HG03139 (cell line): ENCODE results near the gene PPM1A.

Experiments used
- ATAC-seq: cut with Tn5 transposase; IDR thresholded peaks from one replicate; pipeline ENCODE4 v1.9.1; 2021; ENCODE audit not compliant: unreplicated experiment

PPM1A gene

DNA sequence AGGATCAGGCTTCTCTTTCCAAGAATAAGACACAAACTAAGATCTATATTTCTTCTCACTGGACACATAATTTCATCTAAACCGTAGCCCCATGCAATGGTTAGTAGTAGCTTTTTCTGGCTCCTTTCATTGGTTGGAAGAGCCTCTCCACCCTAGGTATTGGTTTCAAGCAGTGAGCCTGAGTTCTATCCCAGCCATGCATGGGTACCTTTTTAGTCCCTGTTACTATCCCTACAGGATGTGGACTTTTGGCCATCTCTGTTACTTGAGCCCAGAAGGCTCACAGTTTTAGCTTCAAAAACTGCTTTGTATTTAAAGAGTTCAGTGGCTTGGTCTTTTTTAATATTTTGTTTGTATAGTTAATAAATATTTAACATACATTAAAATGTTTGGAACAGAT is 16.1 kb downstream of the PPM1A start:
- no peak for ATAC-seq

DNA sequence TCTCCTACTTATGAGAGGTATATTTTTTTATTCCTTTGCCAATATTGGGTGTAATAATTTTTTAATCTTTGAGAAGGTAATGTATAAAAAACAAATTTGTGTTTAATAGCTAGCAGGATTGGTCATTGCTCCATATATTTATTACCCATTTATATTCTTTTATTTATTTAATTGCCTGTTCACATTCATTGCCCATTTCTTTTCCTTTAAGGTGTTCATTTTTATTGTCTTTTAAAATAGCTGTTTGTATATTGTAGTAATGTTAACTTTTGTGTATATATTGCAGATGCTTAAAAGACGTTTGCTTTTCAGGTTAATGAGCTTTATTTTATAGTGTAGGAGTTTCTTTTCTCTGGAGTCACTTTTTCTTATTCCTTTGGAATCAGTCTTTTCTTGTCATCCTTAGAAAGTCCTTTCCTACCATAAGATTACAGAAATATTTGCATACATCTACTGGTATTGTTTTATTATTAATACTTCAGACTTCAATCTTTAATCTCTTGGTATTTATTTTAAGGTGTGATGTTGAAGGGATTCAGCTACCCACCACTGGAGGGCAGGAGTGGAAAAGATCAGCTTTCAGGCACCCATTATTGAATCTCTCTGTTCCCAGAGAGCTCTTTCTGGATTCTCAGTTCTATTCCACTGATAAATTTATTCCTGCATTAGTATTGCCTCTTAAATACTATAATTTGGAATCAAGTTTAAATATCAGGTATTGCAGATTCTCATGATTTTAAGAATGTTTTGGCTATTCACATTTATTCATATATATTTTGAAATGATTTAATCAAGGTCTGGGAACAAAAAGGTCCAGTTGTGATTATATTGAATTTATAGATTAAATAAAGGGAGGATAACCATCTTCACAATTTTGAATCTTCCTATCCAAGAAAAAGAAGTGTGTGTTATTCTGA is 17.3 kb downstream of the PPM1A start:
- ATAC-seq = no peak

DNA sequence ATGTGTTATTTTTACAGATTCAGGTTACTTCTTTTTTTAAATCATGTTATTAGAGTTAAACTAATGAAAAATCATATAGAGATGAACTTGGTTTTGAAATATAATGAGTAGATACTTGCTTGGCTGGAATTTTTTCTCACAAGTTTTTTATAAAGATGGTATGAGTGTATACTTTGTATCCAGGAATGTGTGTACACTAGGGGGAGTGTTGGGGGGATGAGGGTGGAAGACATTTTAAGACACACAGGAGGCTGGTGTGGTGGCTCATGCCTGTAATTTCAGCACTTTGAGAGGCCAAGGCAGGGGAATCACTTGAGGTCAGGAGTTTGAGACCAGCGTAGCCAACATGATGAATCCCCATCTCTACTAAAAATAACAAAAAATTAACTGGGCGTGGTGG is 23.2 kb downstream of the PPM1A start:
- ATAC-seq = no peak

DNA sequence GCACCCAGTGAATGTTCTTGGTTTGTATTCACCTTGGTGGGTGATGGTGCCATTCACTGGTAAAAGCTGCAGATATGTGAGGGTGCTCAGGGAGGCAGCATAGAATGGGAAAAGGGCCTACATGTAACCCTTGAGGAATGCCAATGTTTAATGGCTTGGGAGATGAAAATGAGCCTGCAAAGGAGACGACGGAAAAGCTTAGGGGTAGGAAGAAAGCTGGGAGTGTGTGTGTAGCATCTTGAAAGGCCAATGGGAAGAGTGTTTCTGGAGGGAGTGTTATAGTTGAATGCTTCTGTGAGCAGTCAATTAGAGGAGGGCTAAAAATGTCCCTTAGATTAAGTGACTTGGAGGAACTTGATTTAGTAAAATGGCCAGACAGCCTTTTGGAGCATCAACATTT is 24.9 kb downstream of the PPM1A start:
- ATAC-seq = no peak

DNA sequence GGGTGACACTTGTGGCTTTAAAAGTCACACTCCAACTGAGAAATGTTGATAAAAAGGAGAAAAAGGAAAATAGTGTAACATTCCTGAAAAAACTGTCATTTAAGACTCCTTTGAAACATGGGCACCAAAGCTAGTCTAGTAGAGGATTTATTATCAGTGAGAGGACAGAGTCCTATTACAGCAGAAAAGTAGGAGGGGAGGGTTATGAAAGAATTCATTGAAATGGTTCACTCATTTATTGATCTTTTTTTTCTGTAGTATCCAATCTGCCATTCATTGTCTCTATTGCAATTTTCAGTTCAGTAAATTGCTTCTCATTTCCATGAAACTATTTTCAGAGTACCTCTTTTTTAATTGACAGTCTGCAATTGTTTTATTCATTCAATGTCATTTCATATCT is 25.4 kb downstream of the PPM1A start:
- no peak for ATAC-seq

DNA sequence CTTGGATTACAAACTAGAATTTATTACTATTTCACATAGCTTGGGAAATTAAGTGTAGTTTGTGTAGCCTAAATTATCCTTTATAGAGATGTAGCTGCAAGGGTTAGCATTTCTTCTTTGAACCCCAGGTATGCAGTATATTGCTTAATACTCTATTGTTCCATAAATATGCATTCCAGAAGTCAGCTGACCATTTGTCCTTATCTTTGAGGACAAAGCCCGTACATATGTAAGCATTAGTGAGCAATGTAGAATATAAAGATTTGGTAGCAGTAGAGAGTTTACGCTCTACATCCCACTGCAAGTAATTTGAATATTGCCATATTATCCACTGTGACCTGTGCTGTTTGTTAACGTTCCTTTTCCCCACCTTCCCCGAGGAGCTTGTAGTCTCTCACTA is 26.9 kb downstream of the PPM1A start:
- no peak for ATAC-seq

DNA sequence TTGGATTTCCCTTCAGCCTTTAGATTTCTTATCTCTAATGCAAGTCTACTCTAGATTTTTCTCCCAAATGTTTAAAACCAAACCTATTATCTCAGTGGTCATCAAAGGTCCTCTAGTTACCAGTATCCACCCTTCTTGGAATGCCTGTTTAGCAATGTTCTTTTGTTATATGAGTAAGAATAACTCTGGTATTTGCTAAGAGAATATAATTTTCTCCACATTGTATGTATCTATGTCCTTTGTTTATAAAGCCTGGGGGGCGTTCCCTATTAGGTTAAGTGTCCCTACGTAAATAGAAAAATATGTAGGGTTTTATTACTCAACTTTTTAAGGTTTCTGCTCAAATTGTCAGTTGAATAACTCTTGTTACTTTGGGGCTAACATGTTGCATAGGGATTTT is 27.3 kb downstream of the PPM1A start:
- ATAC-seq = no peak

DNA sequence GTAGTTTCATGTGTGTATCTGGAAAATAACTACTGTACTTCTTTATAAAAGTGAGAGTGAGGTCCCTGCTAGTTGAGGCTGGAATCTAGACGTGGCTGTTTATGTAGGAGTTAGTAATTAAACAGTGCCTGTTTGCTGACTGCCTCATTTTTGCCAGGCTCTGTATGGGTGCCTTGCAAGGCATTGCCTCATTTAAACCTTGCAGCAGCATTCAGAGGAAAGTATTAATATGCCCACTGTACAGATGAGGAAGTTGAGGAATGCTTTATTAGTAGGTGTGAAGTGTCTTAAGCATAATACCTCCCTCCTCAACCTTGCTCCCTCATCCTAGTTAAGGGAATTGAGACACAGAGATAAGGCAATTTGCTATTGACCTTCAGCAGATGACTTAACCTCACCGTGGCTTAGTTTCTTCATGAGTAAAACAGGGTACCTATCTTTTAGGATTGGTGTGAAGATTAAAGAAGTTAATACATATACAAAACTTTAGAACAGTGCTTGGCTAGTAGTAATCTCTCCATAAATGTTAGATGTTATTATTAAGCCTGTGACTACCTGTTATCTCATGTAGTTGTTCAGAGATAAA is 28.7 kb downstream of the PPM1A start:
- no peak for ATAC-seq

DNA sequence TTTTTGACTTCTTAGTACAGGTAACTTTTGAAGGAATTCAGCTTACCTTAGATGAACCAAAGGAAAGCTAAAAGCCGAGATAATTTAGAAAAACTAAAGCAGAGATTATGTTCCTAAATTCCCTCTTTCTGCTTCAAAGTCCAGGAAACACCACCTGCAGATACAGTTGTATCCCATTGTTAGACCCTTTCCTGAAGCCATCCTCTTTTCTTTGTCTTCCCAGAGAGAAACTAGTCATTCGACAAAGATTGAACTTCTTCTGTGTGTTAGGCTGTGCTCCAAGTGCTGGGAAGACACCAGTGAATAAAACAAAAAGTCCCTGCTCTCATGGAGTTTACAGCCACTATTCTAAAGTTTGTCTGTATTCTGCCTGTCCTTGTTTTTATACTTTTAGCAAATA is 29.3 kb downstream of the PPM1A start:
- ATAC-seq = no peak

DNA sequence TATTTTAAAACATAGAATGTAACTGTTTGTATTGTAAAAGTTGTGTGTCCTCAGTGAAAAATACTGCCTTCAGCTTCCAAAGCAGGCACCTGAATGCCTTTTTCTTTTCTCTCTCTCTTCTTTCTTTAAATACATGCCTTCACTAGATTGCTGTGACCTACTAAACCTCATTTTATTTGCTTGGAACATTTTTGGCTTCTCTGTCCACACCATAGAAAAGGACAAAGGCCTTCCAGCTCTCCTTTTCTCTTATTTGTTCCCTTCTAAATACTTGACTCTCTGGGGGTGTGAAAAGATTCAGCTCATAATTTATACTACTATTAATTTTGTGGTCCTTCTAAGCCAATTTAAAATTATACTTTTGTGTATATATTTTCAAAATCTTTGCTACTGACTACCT is 38.4 kb downstream of the PPM1A start:
- ATAC-seq = no peak

DNA sequence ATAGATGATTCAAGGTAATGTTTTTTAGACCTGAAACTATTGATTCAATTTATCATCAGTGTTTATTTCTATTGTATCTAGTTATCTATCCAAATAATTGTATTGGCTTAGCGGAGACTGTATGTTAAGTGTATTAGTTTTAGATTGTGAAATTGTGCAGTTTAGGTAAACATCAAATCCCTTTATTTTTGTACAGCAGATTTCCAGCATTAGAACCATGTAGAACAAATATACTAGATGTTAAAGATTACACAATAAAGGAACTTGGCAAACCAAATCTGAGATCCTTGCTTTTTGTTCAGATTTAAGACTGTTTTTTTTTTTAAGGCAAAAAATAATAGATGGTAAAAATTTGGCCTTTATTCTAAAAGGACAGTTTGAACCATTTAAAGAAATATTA is 39.3 kb downstream of the PPM1A start:
- ATAC-seq = no peak

DNA sequence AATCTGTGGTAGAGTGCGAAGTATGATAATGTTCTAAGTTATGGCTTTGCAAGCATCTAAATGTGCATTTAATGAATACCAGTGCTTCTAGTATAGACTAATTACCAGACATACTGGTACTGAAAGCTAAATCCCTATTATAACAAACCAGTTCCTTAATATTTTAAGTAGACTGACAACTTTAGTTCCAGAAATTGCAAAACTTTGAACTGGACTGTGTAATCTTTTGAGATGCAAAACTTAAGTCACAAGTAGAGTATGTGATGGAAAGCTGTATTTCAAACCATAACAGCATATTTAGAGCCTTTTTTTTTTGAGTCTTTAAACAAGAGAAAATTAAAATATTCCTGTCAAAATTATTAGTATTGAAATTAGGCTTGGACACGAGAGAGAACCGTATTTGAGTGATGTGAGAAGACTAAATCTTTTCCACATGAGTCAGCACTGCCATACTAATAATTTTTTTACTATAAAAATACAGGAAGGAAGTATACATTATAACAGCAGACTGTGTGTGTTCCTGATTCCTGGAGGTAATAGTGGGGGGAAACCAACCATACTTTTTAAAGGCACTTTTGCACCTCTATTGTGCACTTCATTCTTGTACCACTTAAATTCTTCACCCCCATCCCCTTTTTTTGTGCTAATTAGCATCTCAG is 45.5 kb downstream of the PPM1A start:
- no peak for ATAC-seq

DNA sequence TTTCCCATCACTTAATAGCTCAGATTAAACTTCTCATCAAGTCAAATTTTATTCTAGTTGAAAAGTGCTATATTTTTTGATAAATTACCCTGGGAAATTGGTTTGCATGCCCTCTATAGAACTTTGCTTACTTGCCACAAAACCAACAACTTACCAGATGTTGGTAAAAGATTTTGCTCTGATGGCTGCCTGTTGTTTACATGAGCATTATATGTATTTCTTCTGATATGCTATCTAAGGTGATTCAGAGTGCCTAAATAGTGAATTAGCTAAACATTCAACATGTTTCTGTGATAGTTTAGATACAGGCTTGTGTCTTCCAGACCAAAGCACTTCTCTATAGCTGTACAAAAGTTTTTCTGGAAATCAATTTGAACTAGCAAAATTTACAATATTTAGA is 51.0 kb downstream of the PPM1A start:
- no peak for ATAC-seq

DNA sequence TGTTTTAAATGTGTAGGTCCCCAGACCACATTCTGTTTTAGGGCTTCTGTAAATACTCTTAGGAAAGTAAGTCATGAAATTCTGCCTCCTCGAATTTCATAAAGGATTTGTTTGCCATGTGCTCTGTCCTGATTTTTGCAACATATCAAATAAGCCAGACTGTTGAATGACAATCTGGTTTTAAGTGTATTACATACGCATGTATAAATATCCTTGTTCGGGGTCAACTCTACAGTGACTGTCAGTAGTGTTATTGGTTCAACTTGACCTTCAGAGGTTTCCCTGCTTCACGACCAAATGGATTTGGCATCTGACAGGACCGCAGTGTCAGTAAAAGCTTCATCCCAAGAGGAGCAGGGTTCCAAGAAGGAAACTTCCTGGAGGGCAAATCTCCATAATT is 52.7 kb downstream of the PPM1A start:
- no peak for ATAC-seq

DNA sequence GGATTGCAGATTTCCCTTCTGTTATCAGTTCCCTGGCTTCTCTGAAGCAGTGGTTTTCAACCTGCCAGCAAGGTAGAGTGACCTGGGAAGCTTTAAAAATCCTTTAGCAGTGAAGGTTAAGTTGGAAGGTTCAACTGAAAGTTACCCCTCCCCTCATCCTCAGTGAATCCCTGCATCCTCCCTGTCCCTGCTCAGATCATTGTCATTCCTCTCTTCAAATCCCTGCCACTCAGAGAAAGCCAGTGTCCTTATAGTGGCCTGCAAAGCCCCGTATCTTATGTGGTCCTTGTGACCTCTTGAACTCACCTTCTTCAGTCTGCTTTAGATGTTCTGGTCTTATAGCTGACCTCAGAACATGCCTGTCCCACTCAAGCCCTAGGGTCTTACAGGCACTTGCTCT is 53.6 kb downstream of the PPM1A start:
- ATAC-seq = no peak

DNA sequence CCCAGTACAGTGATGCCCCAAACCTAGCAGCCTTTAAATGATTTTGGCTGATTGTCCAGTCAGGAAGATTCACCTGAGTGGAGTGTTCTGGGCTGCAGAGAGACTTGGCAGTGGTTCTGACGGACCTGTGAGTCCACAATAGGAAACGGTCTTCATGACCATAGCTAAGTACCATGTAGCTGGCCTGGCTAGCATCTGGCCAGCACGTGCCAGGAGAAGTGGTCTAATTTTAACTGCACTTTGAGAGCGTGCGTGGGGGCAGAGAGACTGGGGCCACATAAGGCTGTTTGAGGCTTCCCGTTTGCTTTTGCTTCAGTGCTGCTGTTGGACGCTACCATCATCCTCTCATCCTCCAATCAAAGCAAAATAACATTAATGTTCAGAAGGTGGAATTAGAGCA is 54.7 kb downstream of the PPM1A start:
- ATAC-seq = no peak

DNA sequence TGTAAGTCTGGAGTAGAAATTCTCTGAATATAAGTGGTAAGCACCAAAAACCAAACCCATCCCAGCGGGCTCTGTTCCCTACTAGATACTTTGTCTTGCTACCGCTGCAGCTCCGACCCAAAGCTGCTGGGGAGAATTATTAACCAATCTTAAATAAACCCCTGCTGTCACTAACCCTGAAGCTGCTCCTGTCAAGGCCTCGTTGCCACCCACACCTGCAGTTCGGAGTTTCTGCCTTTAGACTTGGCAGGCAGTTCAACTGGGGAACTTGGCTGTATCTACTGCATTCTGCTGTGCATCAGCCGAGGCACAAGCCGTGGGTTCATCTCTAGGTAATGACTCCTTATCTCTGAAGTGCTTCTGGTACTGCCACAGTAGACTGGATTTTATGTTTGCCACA is 55.5 kb downstream of the PPM1A start:
- ATAC-seq = no peak

DNA sequence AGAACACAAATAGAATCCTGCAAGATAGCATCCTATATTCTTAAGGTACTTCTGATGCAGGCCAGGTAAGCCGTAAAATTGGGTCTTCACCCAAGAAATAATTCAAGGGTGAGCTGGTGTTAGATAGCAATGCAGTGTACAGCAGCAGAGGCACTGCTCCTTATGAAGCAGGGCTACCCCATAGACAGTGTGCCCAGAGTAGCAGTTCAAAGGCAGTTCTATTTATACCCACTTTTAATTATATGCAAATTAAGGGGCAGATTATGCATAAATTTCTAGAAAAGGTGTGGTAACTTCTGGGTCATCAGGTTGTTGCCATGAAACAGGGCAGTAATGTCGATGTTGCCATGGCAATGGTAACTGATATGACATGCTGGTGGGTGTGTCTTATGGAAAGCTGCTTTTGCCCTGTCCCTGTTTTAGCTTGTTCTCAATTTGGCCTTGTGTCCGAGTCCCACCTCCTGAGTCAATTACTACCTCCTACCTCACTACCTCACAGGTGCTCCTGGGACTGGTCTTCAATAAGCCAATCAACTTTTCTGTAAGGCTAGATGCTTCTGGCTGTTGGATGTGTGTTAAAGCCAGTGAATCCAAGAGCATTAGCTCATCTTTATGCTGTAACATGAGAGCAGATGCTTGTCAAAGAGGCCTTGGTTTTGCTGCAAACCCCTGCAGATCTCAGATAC is 61.0 kb downstream of the PPM1A start:
- no peak for ATAC-seq

DNA sequence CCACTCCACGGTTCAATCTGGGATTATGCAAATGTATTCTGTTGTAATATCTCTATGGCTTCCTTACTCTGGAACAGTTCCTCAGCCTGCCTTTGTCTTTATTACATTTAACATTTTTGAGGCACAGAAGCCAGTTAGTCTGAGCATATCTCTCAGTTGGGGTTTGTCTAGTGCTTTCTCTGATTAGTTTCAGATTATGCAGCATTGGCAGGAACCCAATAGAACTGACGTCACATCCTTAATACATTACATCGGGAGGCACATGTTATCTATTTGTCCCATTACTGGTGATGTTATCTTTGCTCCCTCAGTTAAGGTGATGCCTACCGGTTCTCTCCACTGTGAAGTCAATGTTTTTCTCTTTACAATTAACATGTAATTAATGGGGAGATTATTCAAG is 62.4 kb downstream of the PPM1A start:
- no peak for ATAC-seq

DNA sequence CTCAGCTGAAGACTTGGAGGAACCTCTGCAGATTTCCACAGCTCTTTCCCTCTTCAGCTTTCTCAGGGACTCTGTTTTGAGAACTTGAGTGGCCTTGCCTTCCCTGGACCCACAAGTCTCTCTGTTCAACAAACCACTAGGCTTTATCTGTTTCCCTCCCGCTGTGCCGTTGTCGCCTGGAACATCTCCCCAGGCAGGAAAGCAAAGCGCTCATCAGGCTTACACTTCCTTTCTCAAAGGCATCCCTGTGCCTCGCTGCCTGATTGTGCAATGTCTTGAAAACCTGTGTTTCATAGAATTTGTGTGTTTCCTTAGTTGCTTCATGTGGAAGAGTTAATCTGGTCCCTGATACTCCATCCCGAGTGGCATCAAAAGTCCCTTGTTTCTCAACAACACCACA is 64.1 kb downstream of the PPM1A start:
- no peak for ATAC-seq

DNA sequence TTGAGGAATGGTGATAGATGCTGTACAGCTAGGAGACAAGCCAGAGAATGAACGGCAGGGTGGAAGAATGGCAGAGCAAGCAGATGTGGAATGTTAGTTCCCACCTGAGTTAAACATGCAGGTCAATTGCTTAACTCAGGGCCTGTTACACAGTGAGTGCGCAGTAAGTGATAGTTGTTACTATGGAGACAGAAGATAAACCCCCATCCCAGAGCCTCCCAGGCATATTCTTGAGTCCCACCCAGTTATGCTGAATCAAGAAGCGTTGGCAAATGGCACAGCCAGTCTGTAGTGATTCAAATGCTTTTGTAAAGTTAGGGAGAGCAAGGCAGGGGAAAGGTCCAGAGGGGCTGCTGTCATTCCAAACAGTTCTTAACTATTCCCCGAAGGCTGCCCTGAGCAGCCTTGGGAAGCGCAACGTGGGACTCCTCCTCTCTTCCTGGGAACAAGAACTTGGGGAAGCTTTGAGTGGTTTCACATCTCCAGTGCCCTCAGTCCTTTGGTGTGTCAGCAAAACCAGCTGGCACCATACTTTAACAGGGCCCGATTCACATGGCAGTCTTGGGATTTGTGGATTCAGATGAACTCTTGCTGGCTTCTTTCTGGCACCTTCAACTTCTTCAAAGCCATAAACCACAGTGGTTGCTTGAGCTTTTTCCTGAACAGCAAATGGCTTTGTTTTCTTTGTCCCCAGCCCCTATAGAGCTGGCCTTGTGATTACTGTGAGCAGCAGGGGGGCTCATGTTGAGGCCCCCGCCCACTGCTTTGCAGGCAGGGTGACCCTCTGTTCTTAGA is 66.4 kb downstream of the PPM1A start:
- no peak for ATAC-seq
